Measurements from ENCODE around the gene TUBB4A. TPM values are rescaled to one million over a fixed set of nuclear protein-coding genes. Genes with fewer than 3 reads are reported as not detected.
"Not testable (repeated sequence)": the region's sequence is repeated elsewhere in the genome, so short reads cannot be mapped to it uniquely, and the experiment has no call there.

TUBB4A gene
- total RNA-seq (2021; fragmentation: NEBNext Ultra II Directional; extraction: Animal tissue kit (Norgen Biotek cat#: 25700)), result not detected
- long read RNA-seq, result 0 reads

DNA sequence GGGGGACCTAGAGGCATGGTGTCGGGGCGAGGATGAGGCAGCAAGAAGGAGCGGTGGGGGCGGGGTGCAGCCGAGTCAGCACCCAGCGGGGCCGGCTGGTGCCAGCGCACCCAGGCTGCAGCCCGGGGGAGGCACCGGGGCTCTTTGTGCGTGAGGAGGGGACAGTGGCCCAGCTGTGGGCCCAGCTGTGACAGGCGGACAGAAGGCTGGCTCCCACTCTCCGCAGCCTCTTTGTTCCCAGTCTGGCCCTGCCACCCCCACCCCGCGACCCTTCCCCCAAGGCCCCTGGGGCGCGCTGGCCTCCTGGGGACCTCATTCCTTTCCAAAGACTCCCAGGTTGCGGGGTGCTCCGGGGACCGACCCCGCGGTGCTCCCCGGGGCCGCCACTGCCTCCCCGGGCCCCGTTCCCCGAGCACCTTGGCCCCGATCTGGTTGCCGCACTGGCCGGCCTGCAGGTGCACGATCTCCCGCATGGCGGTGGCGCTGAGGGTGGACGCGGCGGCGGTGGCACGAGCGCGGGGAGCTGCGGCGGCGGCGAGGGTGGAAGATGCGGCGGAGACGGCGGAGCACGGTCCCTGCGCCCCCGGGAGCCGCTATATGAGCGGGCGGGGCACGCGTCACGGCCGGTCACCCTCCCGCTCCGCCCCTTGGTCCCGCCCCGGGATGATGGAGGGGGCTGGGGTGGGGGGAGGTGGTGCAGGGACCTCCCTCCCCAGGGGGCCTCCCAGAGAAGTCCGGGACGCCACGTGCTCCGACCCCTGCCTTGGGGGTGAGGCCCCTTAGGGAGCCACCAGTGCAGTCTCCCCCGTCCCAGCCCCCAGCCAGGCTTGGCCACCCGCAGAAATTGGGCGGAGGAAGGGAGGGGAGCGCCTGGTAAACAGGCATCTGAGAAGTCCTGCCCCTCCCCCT lies at the start of gene TUBB4A:
TUBB4A (minus strand) TSS at position 570 of the 909 bp plus-strand sequence; CDS start at position 473, 97 bp downstream.
- H3K27me3 Mint-ChIP-seq (ENCODE audit: insufficient read depth), result peaks cover 16% of the 10 kb centered on the region
- no peaks in the 10 kb centered on the region for H3K9me3 Mint-ChIP-seq
- TF ChIP-seq, protein P1, sequence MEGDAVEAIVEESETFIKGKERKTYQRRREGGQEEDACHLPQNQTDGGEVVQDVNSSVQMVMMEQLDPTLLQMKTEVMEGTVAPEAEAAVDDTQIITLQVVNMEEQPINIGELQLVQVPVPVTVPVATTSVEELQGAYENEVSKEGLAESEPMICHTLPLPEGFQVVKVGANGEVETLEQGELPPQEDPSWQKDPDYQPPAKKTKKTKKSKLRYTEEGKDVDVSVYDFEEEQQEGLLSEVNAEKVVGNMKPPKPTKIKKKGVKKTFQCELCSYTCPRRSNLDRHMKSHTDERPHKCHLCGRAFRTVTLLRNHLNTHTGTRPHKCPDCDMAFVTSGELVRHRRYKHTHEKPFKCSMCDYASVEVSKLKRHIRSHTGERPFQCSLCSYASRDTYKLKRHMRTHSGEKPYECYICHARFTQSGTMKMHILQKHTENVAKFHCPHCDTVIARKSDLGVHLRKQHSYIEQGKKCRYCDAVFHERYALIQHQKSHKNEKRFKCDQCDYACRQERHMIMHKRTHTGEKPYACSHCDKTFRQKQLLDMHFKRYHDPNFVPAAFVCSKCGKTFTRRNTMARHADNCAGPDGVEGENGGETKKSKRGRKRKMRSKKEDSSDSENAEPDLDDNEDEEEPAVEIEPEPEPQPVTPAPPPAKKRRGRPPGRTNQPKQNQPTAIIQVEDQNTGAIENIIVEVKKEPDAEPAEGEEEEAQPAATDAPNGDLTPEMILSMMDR (IDR thresholded peaks at IDR 0.05), result no peak
- no peak within 1 kb of the TSS for H3K4me3 Mint-ChIP-seq
- H3K27ac Mint-ChIP-seq, result no peak within 1 kb of the TSS
- no peak for DNase-seq
- no peaks in the 10 kb centered on the region for H3K36me3 Mint-ChIP-seq (ENCODE audit: low read depth)
- H3K4me1 Mint-ChIP-seq (ENCODE audit: low read depth), result no peaks in the 10 kb centered on the region

DNA sequence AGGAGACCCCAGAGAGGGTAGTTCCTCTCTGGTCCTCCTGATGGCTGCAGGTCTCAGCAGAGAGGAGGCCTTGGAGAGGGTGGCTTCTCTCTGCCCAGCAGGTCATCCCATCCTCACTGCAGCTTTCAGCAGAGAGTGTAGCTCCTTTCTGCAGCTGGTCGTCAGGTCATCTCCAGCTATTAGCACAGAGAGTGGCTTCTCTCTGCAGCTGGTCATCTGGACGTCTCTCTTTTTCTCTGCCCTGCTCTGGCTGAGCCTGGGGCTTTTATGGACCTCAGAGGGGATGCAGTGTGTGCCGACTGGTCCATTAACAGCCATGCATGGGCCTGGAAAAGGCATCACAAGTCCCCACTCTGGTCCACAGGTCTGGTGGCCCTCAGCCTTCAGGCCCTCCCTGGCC lies 49.0 kb upstream of the TUBB4A start:
- TF ChIP-seq, protein P1 (IDR thresholded peaks at IDR 0.05), result no peak
- H3K27ac Mint-ChIP-seq, result no peak overlapping the region
- no peak overlapping the region for H3K4me3 Mint-ChIP-seq
- peaks cover 12% of the 10 kb centered on the region for H3K27me3 Mint-ChIP-seq (ENCODE audit: insufficient read depth)
- no peaks in the 10 kb centered on the region for H3K4me1 Mint-ChIP-seq (ENCODE audit: low read depth)
- H3K36me3 Mint-ChIP-seq (ENCODE audit: low read depth), result no peaks in the 10 kb centered on the region
- H3K9me3 Mint-ChIP-seq, result no peaks in the 10 kb centered on the region
- no peak for DNase-seq

DNA sequence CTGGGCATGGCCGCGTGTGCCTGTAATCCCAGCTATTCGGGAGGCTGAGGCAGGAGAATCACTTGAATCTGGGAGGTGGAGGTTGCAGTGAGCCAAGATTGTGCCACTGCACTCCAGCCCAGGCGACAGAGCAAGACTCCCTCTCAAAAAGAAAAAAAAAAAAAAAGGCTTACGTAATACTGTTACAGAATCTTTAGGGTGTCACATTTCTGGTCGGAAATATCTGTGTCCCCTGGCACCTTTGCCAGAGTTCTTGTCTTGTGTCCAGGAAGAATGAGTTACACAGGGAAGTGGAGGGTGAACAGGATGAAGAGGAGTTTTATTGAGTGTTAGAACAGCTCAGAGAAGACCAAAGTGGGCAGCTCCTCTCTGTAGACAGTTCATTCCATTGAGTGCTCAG lies 48.6 kb upstream of the TUBB4A start:
- H3K4me1 Mint-ChIP-seq (ENCODE audit: low read depth); H3K4me3 Mint-ChIP-seq; DNase-seq; H3K36me3 Mint-ChIP-seq (ENCODE audit: low read depth); H3K27ac Mint-ChIP-seq; H3K9me3 Mint-ChIP-seq: not testable (repeated sequence)
- H3K27me3 Mint-ChIP-seq (ENCODE audit: insufficient read depth), result peaks cover 12% of the 10 kb centered on the region

DNA sequence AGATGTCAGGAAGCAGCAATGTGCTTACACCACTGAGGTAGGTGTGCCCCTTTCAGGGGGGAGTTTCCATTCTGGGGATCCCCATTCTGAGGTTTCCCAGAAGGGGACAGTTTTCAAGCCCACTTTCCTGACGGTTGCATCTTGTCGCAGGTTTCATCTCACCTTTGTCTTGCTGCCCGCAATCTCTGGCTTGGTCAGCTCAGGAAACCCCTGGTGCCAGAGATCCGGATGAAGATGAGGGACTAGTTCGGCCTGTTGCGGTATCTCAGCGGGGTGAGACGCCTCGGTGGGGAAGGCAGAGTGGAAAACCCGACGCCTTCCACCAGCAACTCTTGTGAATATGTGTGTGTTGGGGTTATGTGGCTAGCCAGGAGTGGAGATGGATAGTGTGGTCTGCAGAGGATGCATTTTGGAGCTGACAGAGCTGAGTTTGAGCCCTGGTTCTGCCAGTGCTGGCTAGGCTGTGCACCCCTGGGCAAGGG lies 41.8 kb upstream of the TUBB4A start:
- no peaks in the 10 kb centered on the region for H3K4me1 Mint-ChIP-seq (ENCODE audit: low read depth)
- no peak for DNase-seq
- H3K36me3 Mint-ChIP-seq (ENCODE audit: low read depth), result no peaks in the 10 kb centered on the region
- H3K27ac Mint-ChIP-seq, result no peak overlapping the region
- H3K27me3 Mint-ChIP-seq (ENCODE audit: insufficient read depth), result peaks cover 23% of the 10 kb centered on the region
- TF ChIP-seq, protein P1 (IDR thresholded peaks at IDR 0.05), result no peak
- no peaks in the 10 kb centered on the region for H3K9me3 Mint-ChIP-seq
- no peak overlapping the region for H3K4me3 Mint-ChIP-seq

DNA sequence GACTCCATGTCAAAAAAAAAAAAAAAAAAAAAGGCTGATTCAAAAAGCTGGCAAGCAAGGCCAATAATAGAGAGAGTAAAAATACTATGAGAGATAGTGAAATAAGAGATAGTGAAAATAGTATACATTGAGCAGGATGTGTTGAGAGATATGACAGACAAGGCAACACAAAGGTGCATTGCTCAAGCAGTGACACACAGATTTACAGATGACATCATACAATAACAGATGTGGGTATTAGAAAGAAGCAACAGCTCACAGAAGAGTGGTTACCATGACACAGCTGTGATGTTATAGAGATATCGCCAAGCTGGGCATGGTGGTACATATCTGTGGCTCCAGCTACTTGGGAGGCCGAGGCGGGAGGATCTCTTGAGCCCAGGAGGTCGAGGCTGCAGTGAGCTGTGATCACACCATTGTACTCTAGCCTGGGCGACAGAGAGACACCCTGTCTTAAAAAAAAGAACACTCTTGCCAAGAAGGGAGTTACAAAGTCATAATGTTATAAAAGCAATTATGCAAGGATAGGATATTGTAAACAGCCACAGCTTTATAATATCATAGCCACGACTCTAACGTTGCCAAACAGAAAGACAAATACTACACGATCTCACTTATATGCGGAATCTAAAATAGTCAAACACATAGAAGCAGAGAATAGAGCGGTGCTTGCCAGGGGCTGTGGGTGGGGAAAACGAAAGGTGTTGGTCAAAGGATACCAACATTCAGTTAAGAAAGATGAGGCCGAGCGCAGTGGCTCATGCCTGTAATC lies 39.0 kb upstream of the TUBB4A start:
- TF ChIP-seq, protein P1 (IDR thresholded peaks at IDR 0.05), result no peak
- Mint-ChIP-seq H3K4me1 (ENCODE audit: low read depth) (no peaks in the 10 kb centered on the region), H3K4me3 (no peak overlapping the region), H3K27ac (no peak overlapping the region), H3K9me3 (no peaks in the 10 kb centered on the region; the same call in 1 of the 2 replicates), H3K36me3 (ENCODE audit: low read depth) (0 out of 2 replicates have a peak, but pooled peaks cover under 1% of the 10 kb centered on the region), H3K27me3 (ENCODE audit: insufficient read depth) (peaks cover 23% of the 10 kb centered on the region)
- no peak for DNase-seq
